Neural cell (in vitro differentiated cells): ENCODE measurements around the gene DENND11. TPM values are rescaled to one million over a fixed set of nuclear protein-coding genes. Genes with fewer than 3 reads are reported as not detected.

ENCODE experiments used
- H2AFZ ChIP-seq: fragments of 200-600, 300-800 bp; sonication (generic), shearing (Covaris generic); 2 replicates; pipeline ENCODE4 v1.6.0; 2014; ENCODE audit warnings: low read depth, mild to moderate bottlenecking, antibody characterized with exemption, low read length, moderate library complexity
- H3F3A ChIP-seq: fragments of 200-600 bp; shearing (Covaris generic); 2 replicates; pipeline ENCODE4 v1.6.1; 2016; ENCODE audit warnings: mild to moderate bottlenecking, moderate library complexity, mixed read lengths, antibody characterized with exemption, low read length; ENCODE audit not compliant: insufficient read depth, poor library complexity, severe bottlenecking
- H3K27ac ChIP-seq: fragments of 200-600, 300-800 bp; sonication (generic), shearing (Covaris generic); 2 replicates; pipeline ENCODE4 v1.5.1; 2014; ENCODE audit warnings: mild to moderate bottlenecking, low read length, moderate library complexity
- H3K27me3 ChIP-seq: fragments of 300-800, 200-600 bp; sonication (generic), shearing (Covaris generic); 2 replicates; pipeline ENCODE4 v1.6.0; 2014; ENCODE audit warnings: mild to moderate bottlenecking, low read depth, low read length, moderate library complexity; ENCODE audit not compliant: insufficient read depth
- H3K36me3 ChIP-seq: fragments of 300-800, 200-600 bp; sonication (generic), shearing (Covaris generic); 2 replicates; pipeline ENCODE4 v1.5.1; 2014; ENCODE audit warnings: mild to moderate bottlenecking, antibody characterized with exemption, low read length, moderate library complexity; ENCODE audit not compliant: insufficient read depth
- H3K4me2 ChIP-seq: fragments of 300-800, 200-600 bp; sonication (generic), shearing (Covaris generic); 2 replicates; pipeline ENCODE4 v1.6.0; 2014; ENCODE audit warnings: mild to moderate bottlenecking, low read length
- H3K4me3 ChIP-seq: fragments of 300-800, 200-600 bp; sonication (generic), shearing (Covaris generic); 2 replicates; pipeline ENCODE4 v1.5.1; 2014; ENCODE audit warnings: mild to moderate bottlenecking, low read length, moderate library complexity
- H3K79me2 ChIP-seq: fragments of 200-600 bp; shearing (Covaris generic); replicated peaks from 2 replicates; pipeline ENCODE4 v1.6.0; 2014; ENCODE audit warnings: mild to moderate bottlenecking, low read length, moderate library complexity; ENCODE audit not compliant: insufficient read depth
- H3K9ac ChIP-seq: fragments of 300-800, 200-600 bp; sonication (generic), shearing (Covaris generic); 2 replicates; pipeline ENCODE4 v1.6.1; 2016; ENCODE audit warnings: mild to moderate bottlenecking, low read length, mixed read lengths
- H3K9me2 ChIP-seq: fragments of 200-600 bp; shearing (Covaris generic); 2 replicates; pipeline ENCODE4 v1.6.1; 2016; ENCODE audit warnings: mild to moderate bottlenecking, low read length, mixed read lengths; ENCODE audit not compliant: insufficient read depth
- H3K9me3 ChIP-seq: fragments of 200-600, 300-800 bp; sonication (generic), shearing (Covaris generic); 2 replicates; pipeline ENCODE4 v1.6.1; 2016; ENCODE audit warnings: mild to moderate bottlenecking, mixed run types, low read length, moderate library complexity, mixed read lengths
- H4K20me1 ChIP-seq: fragments of 200-600 bp; shearing (Covaris generic); 2 replicates; pipeline ENCODE4 v1.6.1; 2016; ENCODE audit warnings: mild to moderate bottlenecking, mixed run types; ENCODE audit not compliant: insufficient read depth
- EP300 ChIP-seq: fragments of 450-650 bp; conservative IDR thresholded peaks from 2 replicates; pipeline ENCODE4 v1.6.1; 2014; ENCODE audit warnings: antibody characterized with exemption, mild to moderate bottlenecking, moderate library complexity; ENCODE audit not compliant: poor library complexity, severe bottlenecking
- EZH2 ChIP-seq: fragments of 200-600, 300-800 bp; shearing (Covaris generic), sonication (generic); IDR thresholded peaks from 2 replicates; pipeline ENCODE4 v1.6.1; 2014; ENCODE audit warnings: antibody characterized with exemption, low read length, borderline replicate concordance, mild to moderate bottlenecking; ENCODE audit not compliant: insufficient read depth, poor library complexity, severe bottlenecking
- MXI1 ChIP-seq: fragments of 450-650 bp; conservative IDR thresholded peaks from 2 replicates; pipeline ENCODE4 v1.6.1; 2014; ENCODE audit warnings: antibody characterized with exemption, mild to moderate bottlenecking; ENCODE audit not compliant: poor library complexity, severe bottlenecking
- POLR2AphosphoS5 ChIP-seq: IDR thresholded peaks from 2 replicates; pipeline ENCODE4 v1.6.1; 2012
- RAD21 ChIP-seq: fragments of 450-650 bp; conservative IDR thresholded peaks from 2 replicates; pipeline ENCODE4 v1.6.1; 2014; ENCODE audit warnings: antibody characterized with exemption, mild to moderate bottlenecking, moderate library complexity
- SMC3 ChIP-seq: fragments of 450-650 bp; conservative IDR thresholded peaks from 2 replicates; pipeline ENCODE4 v1.6.1; 2014; ENCODE audit warnings: antibody characterized with exemption, mild to moderate bottlenecking, moderate library complexity; ENCODE audit not compliant: poor library complexity
- TAF1 ChIP-seq: IDR thresholded peaks from 2 replicates; pipeline ENCODE4 v1.6.1; 2012; ENCODE audit warnings: low read depth
- polyA plus RNA-seq: library from polyadenylated mRNA; depleted of rRNA; stranded (reverse); fragments of >200 nt; gene quantifications from 2 replicates; pipeline ENCODE4 v1.2.3, GENCODE V29; 2014
- TF ChIP-seq, protein P1 (sequence below): IDR thresholded peaks from 2 replicates; pipeline ENCODE4 v1.6.1; 2012; ENCODE audit warnings: borderline replicate concordance
- TF ChIP-seq, protein P2 (sequence below): fragments of 450-650 bp; IDR thresholded peaks from 2 replicates; pipeline ENCODE4 v1.5.1; 2014; ENCODE audit warnings: antibody characterized with exemption, mild to moderate bottlenecking, moderate library complexity; ENCODE audit not compliant: poor library complexity, severe bottlenecking

The DENND11 gene
- polyA plus RNA-seq, 1 donor from 2014 or later: 24.5 TPM

DNA sequence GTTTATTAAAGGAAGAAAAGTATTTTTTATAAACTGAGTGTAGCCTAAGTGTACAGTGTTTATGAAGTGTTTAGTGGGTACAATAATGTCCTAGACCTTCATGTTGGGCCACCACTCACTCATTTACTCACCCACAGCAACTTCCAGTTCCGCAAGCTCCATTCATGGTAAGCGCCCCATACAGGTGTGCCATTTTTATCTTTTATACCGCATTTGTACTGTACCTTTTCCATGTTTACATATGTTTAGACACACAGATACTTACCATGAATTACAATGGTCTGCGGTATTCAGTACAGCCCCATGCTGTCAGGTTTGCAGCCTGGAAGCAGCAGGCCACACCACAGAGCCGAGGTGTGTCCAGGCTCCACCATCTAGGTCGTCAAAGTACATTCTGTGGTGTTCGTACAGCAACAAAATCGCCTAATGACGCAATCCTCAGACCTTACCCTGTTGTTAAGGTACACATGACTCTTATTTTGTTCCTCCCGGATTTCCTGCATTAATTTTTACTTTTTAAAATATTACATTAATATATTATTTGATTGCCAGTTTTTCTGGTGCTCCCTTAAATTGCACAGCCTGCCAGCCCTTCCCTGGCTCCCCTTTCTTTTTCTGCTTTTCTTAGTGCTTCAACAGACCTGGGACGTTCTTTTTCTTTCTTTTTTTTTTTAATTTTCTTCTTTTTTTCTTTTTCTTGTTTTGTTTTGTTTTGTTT lies 35.3 kb upstream of the DENND11 start:
- TF ChIP-seq SMC3: no peak
- TF ChIP-seq, protein P1, sequence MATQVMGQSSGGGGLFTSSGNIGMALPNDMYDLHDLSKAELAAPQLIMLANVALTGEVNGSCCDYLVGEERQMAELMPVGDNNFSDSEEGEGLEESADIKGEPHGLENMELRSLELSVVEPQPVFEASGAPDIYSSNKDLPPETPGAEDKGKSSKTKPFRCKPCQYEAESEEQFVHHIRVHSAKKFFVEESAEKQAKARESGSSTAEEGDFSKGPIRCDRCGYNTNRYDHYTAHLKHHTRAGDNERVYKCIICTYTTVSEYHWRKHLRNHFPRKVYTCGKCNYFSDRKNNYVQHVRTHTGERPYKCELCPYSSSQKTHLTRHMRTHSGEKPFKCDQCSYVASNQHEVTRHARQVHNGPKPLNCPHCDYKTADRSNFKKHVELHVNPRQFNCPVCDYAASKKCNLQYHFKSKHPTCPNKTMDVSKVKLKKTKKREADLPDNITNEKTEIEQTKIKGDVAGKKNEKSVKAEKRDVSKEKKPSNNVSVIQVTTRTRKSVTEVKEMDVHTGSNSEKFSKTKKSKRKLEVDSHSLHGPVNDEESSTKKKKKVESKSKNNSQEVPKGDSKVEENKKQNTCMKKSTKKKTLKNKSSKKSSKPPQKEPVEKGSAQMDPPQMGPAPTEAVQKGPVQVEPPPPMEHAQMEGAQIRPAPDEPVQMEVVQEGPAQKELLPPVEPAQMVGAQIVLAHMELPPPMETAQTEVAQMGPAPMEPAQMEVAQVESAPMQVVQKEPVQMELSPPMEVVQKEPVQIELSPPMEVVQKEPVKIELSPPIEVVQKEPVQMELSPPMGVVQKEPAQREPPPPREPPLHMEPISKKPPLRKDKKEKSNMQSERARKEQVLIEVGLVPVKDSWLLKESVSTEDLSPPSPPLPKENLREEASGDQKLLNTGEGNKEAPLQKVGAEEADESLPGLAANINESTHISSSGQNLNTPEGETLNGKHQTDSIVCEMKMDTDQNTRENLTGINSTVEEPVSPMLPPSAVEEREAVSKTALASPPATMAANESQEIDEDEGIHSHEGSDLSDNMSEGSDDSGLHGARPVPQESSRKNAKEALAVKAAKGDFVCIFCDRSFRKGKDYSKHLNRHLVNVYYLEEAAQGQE: no peak
- TF ChIP-seq POLR2AphosphoS5: no peak
- TF ChIP-seq TAF1: no peak
- TF ChIP-seq EZH2: no peak
- Histone ChIP-seq H3K4me2 (no peak overlapping the region), H3K36me3 (no peaks in the 10 kb centered on the region), H4K20me1 (no peaks in the 10 kb centered on the region), H2AFZ (no peak overlapping the region), H3K9ac (no peak overlapping the region), H3F3A (peaks cover 4% of the 10 kb centered on the region), H3K79me2 (peaks cover 28% of the 10 kb centered on the region), H3K9me2 (no peaks in the 10 kb centered on the region), H3K9me3 (no peaks in the 10 kb centered on the region), H3K27ac (no peak overlapping the region), H3K4me3 (no peak overlapping the region), H3K27me3 (no peaks in the 10 kb centered on the region)

DNA sequence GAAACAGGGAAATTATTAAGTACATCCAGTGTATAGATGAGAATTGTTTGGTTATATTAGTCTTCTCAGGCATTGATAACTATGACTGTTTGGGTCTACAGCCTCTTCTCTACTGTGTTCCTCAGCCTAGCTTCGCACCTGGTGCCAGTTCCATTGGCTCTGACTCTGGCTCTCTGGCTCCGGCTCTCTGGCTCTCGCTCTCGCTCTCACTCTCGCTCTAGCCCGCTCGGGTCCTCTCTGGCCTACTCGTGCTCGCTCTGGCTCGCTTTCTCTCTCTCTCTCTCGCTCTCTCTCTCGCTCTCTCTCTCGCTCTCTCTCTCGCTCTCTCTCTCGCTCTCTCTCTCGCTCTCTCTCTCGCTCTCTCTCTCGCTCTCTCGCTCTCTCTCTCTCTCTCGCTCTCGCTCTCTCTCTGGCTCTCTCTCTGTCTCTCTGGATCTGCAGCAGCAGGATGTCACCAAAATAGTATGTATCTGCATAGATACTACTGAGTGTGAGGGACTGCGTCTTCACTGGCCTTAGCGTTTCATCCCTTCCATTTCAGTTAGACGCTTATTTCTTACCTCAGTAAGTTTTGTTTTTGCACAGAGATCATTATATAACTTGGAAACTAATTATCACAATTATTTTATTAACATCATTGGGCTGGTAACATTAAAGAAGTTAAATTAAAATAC lies 29.6 kb upstream of the DENND11 start:
- no peak for TF ChIP-seq EZH2
- Histone ChIP-seq H2AFZ (no peak overlapping the region), H3K4me3 (no peak overlapping the region), H4K20me1 (no peaks in the 10 kb centered on the region), H3K9me2 (no peaks in the 10 kb centered on the region), H3K9me3 (no peaks in the 10 kb centered on the region), H3K4me2 (no peak overlapping the region), H3K27ac (no peak overlapping the region), H3K27me3 (no peaks in the 10 kb centered on the region), H3F3A (no peaks in the 10 kb centered on the region), H3K79me2 (no peaks in the 10 kb centered on the region), H3K36me3 (no peaks in the 10 kb centered on the region), H3K9ac (no peak overlapping the region)

DNA sequence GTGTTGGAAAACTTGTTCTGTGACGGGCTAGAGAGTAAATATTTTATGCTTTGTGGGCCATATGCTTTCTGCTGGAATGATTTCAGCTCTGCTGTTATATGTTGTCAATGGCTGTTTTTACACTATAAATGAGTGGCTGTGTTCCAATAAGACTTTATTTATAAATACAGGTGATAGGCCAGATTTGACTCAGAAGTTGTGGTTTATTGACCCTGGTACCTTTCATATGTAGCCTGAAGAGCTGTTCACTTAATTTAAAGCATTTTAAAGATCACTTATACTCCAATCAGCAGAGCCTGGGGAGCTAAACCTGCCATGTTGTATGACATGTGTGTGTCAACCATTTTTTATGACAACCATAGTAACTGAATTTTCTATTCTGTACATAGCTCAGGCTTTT lies 27.1 kb upstream of the DENND11 start:
- Histone ChIP-seq H3K4me2 (no peak overlapping the region), H2AFZ (no peak overlapping the region), H3K4me3 (no peak overlapping the region), H3K9me3 (no peaks in the 10 kb centered on the region), H3F3A (no peaks in the 10 kb centered on the region), H3K27ac (no peak overlapping the region), H3K27me3 (no peaks in the 10 kb centered on the region), H3K36me3 (no peaks in the 10 kb centered on the region), H3K9me2 (no peaks in the 10 kb centered on the region), H3K79me2 (no peaks in the 10 kb centered on the region), H4K20me1 (no peaks in the 10 kb centered on the region), H3K9ac (no peak overlapping the region)
- TF ChIP-seq MXI1: no peak
- TF ChIP-seq EP300: no peak
- no peak for TF ChIP-seq TAF1
- no peak for TF ChIP-seq POLR2AphosphoS5
- TF ChIP-seq, protein P2, sequence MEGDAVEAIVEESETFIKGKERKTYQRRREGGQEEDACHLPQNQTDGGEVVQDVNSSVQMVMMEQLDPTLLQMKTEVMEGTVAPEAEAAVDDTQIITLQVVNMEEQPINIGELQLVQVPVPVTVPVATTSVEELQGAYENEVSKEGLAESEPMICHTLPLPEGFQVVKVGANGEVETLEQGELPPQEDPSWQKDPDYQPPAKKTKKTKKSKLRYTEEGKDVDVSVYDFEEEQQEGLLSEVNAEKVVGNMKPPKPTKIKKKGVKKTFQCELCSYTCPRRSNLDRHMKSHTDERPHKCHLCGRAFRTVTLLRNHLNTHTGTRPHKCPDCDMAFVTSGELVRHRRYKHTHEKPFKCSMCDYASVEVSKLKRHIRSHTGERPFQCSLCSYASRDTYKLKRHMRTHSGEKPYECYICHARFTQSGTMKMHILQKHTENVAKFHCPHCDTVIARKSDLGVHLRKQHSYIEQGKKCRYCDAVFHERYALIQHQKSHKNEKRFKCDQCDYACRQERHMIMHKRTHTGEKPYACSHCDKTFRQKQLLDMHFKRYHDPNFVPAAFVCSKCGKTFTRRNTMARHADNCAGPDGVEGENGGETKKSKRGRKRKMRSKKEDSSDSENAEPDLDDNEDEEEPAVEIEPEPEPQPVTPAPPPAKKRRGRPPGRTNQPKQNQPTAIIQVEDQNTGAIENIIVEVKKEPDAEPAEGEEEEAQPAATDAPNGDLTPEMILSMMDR: no peak
- no peak for TF ChIP-seq RAD21
- no peak for TF ChIP-seq SMC3
- TF ChIP-seq, protein P1: no peak
- no peak for TF ChIP-seq EZH2
